HFF-Myc (cell line): Measurements from ENCODE around the gene NEB.

ENCODE experiments used
- DNase-seq: peaks from one replicate; pipeline ENCODE4 v3.0.0-alpha.2; 2011; ENCODE audit warnings: low read depth; ENCODE audit errors: extremely low read depth
- H3K4me3 ChIP-seq: replicated peaks from 2 replicates; pipeline ENCODE4 v1.5.1; 2011; ENCODE audit warnings: low read depth, mild to moderate bottlenecking, control low read depth, low read length
- TF ChIP-seq, protein P1 (sequence below): IDR thresholded peaks from 2 replicates; pipeline ENCODE4 v1.5.1; 2012; ENCODE audit warnings: mild to moderate bottlenecking, low read depth, low read length, control low read depth; ENCODE audit errors: missing control alignments

NEB gene

DNA sequence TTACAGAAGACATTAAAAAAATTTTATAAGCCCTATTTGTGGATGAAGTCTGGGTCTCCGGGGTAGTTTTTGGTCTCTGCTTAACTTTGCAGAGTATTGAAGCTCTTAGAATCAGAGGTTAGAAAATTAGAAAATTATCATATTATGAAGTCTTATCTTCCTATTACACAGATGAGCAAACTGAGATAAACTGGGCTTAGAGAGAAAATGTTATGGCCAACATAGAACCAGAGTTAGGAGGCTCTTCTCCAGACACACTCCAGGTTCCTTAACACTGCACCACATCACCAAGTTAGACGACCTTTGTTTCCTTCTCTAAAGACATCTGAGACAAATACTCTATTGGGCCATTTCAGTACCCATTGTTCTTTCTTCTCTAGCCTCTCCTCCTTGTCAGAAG lies 36.7 kb upstream of the NEB start:
- no peak for DNase-seq
- TF ChIP-seq, protein P1, sequence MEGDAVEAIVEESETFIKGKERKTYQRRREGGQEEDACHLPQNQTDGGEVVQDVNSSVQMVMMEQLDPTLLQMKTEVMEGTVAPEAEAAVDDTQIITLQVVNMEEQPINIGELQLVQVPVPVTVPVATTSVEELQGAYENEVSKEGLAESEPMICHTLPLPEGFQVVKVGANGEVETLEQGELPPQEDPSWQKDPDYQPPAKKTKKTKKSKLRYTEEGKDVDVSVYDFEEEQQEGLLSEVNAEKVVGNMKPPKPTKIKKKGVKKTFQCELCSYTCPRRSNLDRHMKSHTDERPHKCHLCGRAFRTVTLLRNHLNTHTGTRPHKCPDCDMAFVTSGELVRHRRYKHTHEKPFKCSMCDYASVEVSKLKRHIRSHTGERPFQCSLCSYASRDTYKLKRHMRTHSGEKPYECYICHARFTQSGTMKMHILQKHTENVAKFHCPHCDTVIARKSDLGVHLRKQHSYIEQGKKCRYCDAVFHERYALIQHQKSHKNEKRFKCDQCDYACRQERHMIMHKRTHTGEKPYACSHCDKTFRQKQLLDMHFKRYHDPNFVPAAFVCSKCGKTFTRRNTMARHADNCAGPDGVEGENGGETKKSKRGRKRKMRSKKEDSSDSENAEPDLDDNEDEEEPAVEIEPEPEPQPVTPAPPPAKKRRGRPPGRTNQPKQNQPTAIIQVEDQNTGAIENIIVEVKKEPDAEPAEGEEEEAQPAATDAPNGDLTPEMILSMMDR, result no peak
- H3K4me3 ChIP-seq, result no peak overlapping the region

DNA sequence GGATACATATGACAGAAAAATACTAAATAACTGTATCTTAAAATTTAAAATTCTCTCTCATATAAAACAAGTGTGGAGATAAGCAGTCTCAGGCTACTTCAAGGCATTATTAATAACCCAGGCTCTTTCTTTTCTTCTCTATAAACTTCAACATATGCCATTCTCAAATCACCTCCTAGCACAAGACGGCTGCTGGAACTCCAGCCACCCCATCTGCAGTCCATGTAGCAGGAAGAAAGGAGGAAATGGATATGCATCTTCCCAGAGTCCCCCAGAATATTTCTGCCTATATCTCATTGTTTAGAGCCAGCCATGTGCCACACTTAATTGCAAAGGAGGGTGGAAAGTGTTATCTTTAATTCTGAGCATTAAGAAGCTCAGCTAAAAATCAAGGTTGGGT lies 35.3 kb upstream of the NEB start:
- no peak for DNase-seq
- TF ChIP-seq, protein P1, result no peak
- H3K4me3 ChIP-seq, result no peak overlapping the region

DNA sequence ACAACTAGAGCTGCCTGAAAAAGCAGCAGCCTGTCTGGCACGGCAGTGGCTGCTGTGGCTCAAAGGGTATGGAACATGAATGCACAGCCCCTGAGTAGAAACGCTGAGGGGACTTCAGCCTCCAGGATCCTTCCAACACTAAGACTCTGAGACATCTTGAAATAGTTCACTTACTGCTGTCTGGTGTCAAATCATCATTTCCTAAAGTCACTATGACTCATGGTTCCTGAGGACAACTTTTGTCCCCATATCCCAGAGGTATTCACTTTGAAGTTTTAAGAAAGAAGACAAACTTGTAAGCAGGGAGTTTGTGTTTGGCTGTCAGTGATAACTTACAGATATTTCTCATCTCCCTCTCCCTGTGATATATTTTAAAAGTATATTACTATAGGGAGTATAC lies 33.3 kb upstream of the NEB start:
- no peak overlapping the region for H3K4me3 ChIP-seq
- DNase-seq, result no peak
- TF ChIP-seq, protein P1, result no peak

DNA sequence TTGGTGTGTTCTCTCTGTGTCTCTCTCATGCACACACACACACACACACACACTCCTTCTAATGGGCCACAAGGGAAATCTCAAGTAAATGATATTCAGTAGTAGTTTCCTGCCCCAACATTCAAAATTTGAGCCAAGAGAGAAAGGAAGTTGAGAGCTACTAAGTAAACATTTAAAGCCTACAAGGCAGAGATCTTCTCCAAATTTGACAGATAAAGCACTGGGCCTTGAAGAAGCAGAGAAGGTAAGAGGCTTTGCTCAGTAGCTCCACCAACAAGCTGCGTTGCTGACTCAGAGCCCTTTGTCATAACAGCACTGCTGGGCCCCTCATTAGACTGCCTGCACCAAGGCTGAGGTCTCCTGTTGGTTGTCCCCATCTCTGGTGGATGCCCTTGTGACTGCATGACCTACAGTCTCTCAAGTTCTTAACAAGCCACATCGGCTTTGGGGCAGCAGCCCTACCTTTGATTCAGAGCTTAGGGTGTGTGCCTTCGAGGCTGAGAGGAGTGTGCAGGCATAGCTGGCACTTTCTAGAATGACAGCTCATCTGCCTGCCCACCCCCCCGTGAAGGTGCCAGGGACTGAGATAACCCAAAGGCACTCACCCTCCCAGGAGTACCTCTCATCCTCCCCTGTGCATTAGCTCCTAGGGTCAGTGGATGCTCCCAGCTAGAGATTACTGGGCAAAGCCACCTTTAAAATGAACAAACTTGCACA lies 32.3 kb upstream of the NEB start:
- TF ChIP-seq, protein P1, result no peak
- no peak overlapping the region for H3K4me3 ChIP-seq
- DNase-seq, result no peak

DNA sequence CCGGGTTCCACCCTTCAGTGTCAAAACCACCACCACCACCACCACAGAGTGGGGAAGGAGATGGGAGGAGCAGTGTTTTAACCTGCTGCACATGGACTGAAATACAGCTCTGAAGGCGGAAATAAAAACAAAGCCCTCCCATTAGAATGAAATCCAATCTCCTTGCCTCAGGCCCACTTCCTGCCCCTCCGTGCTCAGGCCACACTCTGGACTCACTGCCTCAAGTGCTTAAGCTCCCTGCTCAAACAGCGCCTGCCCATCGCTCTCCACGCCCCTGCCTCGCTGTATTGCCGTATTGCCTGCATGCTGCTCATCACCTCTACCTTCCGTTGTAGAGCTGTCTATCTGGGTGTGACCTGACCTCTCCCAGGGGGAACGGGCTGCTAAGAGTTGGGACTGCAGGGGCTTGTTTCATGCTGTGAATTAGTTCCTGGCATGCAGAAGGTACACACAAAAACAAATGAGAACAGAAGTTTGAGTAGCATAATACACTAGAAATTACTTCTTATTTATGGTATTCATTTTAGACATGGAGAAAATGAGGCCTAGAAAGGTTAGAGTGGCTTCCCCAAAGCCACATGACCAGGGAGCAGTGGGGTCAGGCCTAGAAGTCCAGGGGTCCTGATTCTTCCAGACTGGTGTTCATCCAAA lies 31.6 kb upstream of the NEB start:
- H3K4me3 ChIP-seq, result no peak overlapping the region
- TF ChIP-seq, protein P1, result no peak
- DNase-seq, result no peak

DNA sequence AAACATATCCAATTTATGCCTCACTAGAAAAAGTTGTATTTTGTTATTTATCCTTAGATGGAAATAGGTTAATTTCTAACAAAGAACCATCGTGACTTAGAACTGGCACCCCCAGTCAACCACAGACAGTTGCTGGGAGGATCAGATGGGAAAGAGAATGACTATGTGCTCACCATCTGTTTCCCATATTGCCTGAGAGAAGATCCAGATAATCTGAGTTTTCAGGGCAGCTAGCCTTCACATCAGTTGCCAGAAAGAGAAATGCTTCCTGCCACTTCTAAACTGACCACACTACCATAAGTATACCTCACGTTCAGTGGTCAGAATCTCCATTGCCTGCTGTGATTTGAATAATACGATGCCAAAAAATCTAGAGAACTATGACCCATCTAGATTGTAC lies 28.4 kb upstream of the NEB start:
- H3K4me3 ChIP-seq, result no peak overlapping the region
- TF ChIP-seq, protein P1, result no peak
- peak; percentile 65 for DNase-seq
